Caki2 (cell line): ENCODE measurements around the gene TXNDC11. TPM values are rescaled to one million over a fixed set of nuclear protein-coding genes. Genes with fewer than 3 reads are reported as not detected.

Source experiments
- DNase-seq: peaks from one replicate; pipeline ENCODE4 v3.0.0-alpha.2; 2015; ENCODE audit warnings: low read depth
- in situ Hi-C: cut with HindIII; loops from 2 replicates; pipeline ENCODE4 v1.10.0; 2016; ENCODE audit warnings: low sequenced_read_pairs, low pct_unique_long_range_greater_than_20kb, mixed read lengths
- total RNA-seq: library from RNA; depleted of rRNA; stranded (reverse); fragments of >200 nt; shearing (Covaris generic); gene quantifications from 2 replicates; pipeline ENCODE4 v1.2.3, GENCODE V29; 2014; ENCODE audit warnings: low replicate concordance; rRNA removed

The TXNDC11 gene
- total RNA-seq, 1 experiment from 2014 or later, result 48.9 TPM

GRCh38 chr16:11630046-11630767 is 112.5 kb downstream of the TXNDC11 start:
- in situ Hi-C loops, result no loop called here
- DNase-seq, result no peak

Other genes with a start within 250 kb of the TXNDC11 start
- gene LITAF, start 155.9 kb downstream of the TXNDC11 start, total RNA-seq, result 105 and 111 TPM in 2 replicates
- 17.4 and 17.7 TPM in 2 replicates for gene SNN, start 74.4 kb downstream of the TXNDC11 start, total RNA-seq
- 18.8 and 31.2 TPM in 2 replicates for gene ZC3H7A, start 54.4 kb upstream of the TXNDC11 start, total RNA-seq
- gene RSL1D1, start 108.7 kb upstream of the TXNDC11 start, total RNA-seq, result 196 and 259 TPM in 2 replicates
- gene GSPT1, start 173.1 kb upstream of the TXNDC11 start, total RNA-seq, result 19.2 and 35.4 TPM in 2 replicates
- gene NPIPB2, start 199.2 kb upstream of the TXNDC11 start, total RNA-seq, result 9.5 and 17.1 TPM in 2 replicates
- gene TNFRSF17, start 222.4 kb upstream of the TXNDC11 start, total RNA-seq, result not detected in 2 replicates
- gene SNX29, start 233.9 kb upstream of the TXNDC11 start, total RNA-seq, result 47.8 and 72.1 TPM in 2 replicates